ENCODE results near the gene LIMD2. TPM values are rescaled to one million over a fixed set of nuclear protein-coding genes. Genes with fewer than 3 reads are reported as not detected.
A peak's percentile ranks its signal among the peaks of the same experiment; 100 is the strongest.
"Not testable (repeated sequence)": the region's sequence is repeated elsewhere in the genome, so short reads cannot be mapped to it uniquely, and the experiment has no call there.

The LIMD2 gene
- 13.8 TPM for total RNA-seq

- DNase-seq (ENCODE audit: low spot score): peak; percentile 59
These were observed at the start of gene LIMD2 for GRCh38 chr17:63699638-63700527. LIMD2 (minus strand) TSS chr17:63700125; CDS start chr17:63699298, 827 bp downstream.

- peak; percentile 99 for DNase-seq (ENCODE audit: low spot score)
These were observed 41.7 kb upstream of the LIMD2 start, which contains the start of gene STRADA for GRCh38 chr17:63741408-63742173. STRADA (minus strand) TSS chr17:63741799; CDS start chr17:63728369, 13,430 bp downstream.

GRCh38 chr17:63741143-63741407 lies 41.1 kb upstream of the LIMD2 start:
- no peak for DNase-seq (ENCODE audit: low spot score)

- no peak for DNase-seq (ENCODE audit: low spot score)
These were observed 40.7 kb upstream of the LIMD2 start for GRCh38 chr17:63740464-63741142.

GRCh38 chr17:63735691-63736090 lies 35.8 kb upstream of the LIMD2 start:
- DNase-seq (ENCODE audit: low spot score): no peak

GRCh38 chr17:63722403-63722802 lies 22.5 kb upstream of the LIMD2 start:
- no peak for DNase-seq (ENCODE audit: low spot score)

GRCh38 chr17:63720194-63720593 lies 20.3 kb upstream of the LIMD2 start:
- not testable (repeated sequence) for DNase-seq (ENCODE audit: low spot score)

- DNase-seq (ENCODE audit: low spot score): no peak
These were observed 19.1 kb upstream of the LIMD2 start for GRCh38 chr17:63718988-63719387.

- DNase-seq (ENCODE audit: low spot score): no peak
These were observed 16.5 kb upstream of the LIMD2 start for GRCh38 chr17:63716426-63716825.

- no peak for DNase-seq (ENCODE audit: low spot score)
These were observed 14.8 kb upstream of the LIMD2 start for GRCh38 chr17:63714550-63715277.

- no peak for DNase-seq (ENCODE audit: low spot score)
These were observed 9.2 kb upstream of the LIMD2 start for GRCh38 chr17:63709110-63709509.

- no peak for DNase-seq (ENCODE audit: low spot score)
These were observed 7.2 kb upstream of the LIMD2 start for GRCh38 chr17:63707151-63707550.

- DNase-seq (ENCODE audit: low spot score): no peak
These were observed 6.6 kb upstream of the LIMD2 start for GRCh38 chr17:63706336-63707082.

GRCh38 chr17:63705657-63706056 lies 5.7 kb upstream of the LIMD2 start:
- DNase-seq (ENCODE audit: low spot score): no peak

- no peak for DNase-seq (ENCODE audit: low spot score)
These were observed 4.9 kb upstream of the LIMD2 start for GRCh38 chr17:63704836-63705235.

- DNase-seq (ENCODE audit: low spot score): no peak
These were observed 4.3 kb upstream of the LIMD2 start for GRCh38 chr17:63704259-63704576.

GRCh38 chr17:63703556-63704258 lies 3.8 kb upstream of the LIMD2 start:
- no peak for DNase-seq (ENCODE audit: low spot score)

GRCh38 chr17:63703029-63703428 lies 3.1 kb upstream of the LIMD2 start:
- no peak for DNase-seq (ENCODE audit: low spot score)

GRCh38 chr17:63702721-63703015 lies 2.7 kb upstream of the LIMD2 start:
- DNase-seq (ENCODE audit: low spot score): no peak

GRCh38 chr17:63701868-63702720 lies 2.2 kb upstream of the LIMD2 start:
- DNase-seq (ENCODE audit: low spot score): no peak
